ENCODE data around the gene ZAR1.
A peak's percentile ranks its signal among the peaks of the same experiment; 100 is the strongest.
"Not testable (repeated sequence)": the region's sequence is repeated elsewhere in the genome, so short reads cannot be mapped to it uniquely, and the experiment has no call there.

ZAR1 gene, protein sequence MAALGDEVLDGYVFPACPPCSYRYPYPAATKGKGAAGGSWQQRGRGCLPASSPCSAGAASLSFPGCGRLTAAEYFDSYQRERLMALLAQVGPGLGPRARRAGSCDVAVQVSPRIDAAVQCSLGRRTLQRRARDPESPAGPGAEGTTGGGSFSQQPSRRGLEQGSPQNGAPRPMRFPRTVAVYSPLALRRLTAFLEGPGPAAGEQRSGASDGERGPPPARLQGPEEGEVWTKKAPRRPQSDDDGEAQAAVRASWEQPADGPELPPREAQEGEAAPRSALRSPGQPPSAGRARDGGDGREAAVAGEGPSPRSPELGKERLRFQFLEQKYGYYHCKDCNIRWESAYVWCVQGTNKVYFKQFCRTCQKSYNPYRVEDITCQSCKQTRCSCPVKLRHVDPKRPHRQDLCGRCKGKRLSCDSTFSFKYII

GRCh38 chr4:48490012-48490679 is at the start of gene ZAR1:
ZAR1 (plus strand) TSS chr4:48490252; CDS start chr4:48490292, 40 bp downstream.
- peak within 1 kb of the TSS; percentile 34 for H3K4me3 ChIP-seq (ENCODE audit: low read depth, low read length)

DNA sequence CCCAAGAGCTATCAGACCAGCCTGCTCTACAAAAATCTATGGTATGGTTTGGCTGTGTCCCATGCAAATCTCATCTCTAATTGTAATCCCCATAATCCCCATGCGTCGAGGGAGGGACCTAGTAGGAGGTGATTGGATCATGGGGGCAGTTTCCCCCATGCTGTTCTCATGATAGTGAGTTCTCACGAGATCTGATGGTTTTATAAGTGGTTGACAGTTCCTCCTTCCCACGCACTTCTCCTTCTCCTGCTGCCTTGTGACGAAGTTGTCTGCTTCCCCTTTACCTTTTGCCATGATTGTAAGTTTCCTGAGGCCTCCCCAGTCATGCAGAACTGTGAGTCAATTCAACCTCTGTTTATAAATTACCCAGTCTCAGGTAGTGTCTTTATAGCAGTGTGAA is 49.1 kb upstream of the ZAR1 start:
- H3K4me3 ChIP-seq (ENCODE audit: low read depth, low read length), result not testable (repeated sequence)

DNA sequence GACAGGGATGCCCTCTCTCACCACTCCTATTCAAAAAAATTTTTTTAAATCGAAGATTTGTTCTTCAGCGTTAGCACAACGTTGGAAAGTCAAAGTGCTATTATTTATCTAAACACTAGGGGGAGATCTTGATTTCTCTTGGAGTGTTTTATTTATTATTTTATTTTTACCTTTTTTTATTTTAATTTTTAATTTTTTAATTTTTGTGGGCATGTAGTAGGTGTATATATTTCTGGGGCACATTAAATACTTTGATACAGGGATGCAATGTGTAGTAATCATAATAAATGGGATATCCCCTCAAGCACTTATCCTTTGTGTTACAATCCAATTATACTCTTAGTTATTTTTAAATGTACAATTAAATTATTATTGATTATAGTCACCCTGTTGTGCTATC is 44.3 kb upstream of the ZAR1 start:
- no peak overlapping the region for H3K4me3 ChIP-seq (ENCODE audit: low read depth, low read length)

- no peak overlapping the region for H3K4me3 ChIP-seq (ENCODE audit: low read depth, low read length)
Observed at GRCh38 chr4:48446642-48447041, 43.4 kb upstream of the ZAR1 start.

DNA sequence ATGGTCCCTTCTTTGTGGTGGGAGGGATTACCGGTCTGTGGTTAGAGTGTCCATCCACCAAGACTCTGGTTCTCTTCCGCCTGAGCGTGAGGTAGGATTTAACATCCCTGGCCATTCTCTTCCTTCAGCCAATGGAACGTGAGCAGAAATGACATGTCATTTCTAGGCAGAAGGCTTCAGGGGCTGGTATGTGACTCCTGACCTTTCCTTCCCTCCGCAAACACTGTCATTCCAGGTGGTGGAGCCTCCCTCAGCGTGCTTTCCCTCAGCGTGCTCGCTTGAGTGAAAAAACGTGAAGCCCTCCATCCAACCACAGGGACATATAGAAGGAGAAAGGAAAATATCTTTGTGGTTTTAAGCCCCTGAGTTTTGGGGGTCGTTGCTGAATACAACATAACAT is 40.9 kb upstream of the ZAR1 start:
- H3K4me3 ChIP-seq (ENCODE audit: low read depth, low read length), result no peak overlapping the region

DNA sequence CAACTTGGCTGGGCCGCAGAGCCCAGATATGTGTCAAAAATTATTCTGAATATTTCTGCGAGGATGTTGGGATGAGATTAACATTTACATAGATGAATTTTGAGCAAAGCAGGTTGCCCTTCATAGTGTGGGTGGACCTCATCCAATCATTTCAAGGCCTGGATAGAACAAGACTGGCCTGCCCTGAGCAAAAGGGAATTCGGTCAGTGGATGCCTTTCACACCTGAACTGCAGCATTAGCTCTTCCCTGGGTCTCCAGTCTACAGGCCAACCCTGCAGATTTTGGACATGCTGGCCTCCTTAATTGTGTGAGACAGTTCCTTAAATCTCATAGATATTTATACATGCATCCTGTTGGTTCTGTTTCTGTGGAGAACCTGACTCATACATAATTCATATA is 39.3 kb upstream of the ZAR1 start:
- no peak overlapping the region for H3K4me3 ChIP-seq (ENCODE audit: low read depth, low read length)

DNA sequence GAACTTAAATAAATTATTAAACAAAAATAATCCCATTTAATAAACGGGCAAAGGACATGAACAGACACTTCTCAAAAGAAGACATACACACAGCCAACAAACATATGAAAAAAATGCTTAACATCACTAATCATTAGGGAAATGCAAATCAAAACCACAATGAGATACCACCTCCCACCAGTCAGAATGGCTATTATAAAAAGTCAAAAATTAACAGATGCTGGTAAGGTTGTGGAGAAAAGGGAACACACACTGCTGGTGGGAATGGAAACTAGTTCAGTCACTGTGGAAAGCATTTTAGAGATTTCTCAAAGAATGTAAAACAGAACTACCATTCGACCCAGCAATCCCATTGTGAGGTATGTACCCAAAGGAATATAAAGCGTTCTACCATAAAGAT is 38.4 kb upstream of the ZAR1 start:
- not testable (repeated sequence) for H3K4me3 ChIP-seq (ENCODE audit: low read depth, low read length)

GRCh38 chr4:48454591-48454990 is 35.5 kb upstream of the ZAR1 start:
- H3K4me3 ChIP-seq (ENCODE audit: low read depth, low read length), result no peak overlapping the region

- H3K4me3 ChIP-seq (ENCODE audit: low read depth, low read length), result no peak overlapping the region
Observed at GRCh38 chr4:48461000-48461399, 29.1 kb upstream of the ZAR1 start.

- no peak overlapping the region for H3K4me3 ChIP-seq (ENCODE audit: low read depth, low read length)
Observed at GRCh38 chr4:48462363-48462762, 27.7 kb upstream of the ZAR1 start.

GRCh38 chr4:48467442-48467841 is 22.6 kb upstream of the ZAR1 start:
- no peak overlapping the region for H3K4me3 ChIP-seq (ENCODE audit: low read depth, low read length)

DNA sequence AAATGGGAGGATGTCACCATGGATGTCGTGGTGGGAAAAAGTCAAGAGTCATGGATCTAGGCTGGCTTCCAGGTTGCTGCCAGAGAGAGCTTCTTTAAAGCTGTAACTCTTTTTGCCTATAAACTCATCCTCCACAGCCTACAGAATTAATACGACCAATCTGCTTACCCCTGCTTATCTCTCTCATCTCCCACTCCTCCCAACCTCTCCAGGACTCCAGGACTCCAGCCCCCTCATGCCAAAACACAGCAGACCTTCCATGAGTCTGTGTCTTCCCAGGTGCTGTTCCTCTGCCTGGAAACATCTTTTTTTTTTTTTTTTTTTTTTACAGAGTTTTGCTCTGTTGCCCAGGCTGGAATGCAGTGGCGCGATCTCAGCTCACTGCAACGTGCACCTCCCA is 22.2 kb upstream of the ZAR1 start:
- H3K4me3 ChIP-seq (ENCODE audit: low read depth, low read length), result no peak overlapping the region

DNA sequence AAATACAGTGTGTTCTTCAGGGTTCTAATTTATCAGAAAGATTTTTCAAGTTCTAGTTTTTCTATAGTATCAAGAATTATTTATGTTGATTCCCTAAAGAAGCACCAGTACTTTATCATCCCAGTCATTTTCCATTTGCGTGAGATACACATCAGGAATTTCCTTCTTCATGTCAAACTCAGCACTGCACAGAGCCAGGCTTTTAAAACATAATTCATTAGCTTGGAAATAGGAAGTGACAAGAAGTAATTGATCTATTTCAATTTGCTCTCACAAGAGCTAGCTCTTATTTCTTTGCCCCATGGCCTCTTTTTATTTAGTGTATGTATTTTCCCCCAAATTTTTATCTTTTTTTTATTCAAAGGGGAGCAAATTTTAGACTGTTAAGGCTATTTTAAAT is 19.9 kb upstream of the ZAR1 start:
- no peak overlapping the region for H3K4me3 ChIP-seq (ENCODE audit: low read depth, low read length)

GRCh38 chr4:48470570-48470969 is 19.5 kb upstream of the ZAR1 start:
- H3K4me3 ChIP-seq (ENCODE audit: low read depth, low read length), result no peak overlapping the region

- no peak overlapping the region for H3K4me3 ChIP-seq (ENCODE audit: low read depth, low read length)
Observed at GRCh38 chr4:48472794-48473193, 17.3 kb upstream of the ZAR1 start.

- no peak overlapping the region for H3K4me3 ChIP-seq (ENCODE audit: low read depth, low read length)
Observed at GRCh38 chr4:48475770-48476169, 14.3 kb upstream of the ZAR1 start.

DNA sequence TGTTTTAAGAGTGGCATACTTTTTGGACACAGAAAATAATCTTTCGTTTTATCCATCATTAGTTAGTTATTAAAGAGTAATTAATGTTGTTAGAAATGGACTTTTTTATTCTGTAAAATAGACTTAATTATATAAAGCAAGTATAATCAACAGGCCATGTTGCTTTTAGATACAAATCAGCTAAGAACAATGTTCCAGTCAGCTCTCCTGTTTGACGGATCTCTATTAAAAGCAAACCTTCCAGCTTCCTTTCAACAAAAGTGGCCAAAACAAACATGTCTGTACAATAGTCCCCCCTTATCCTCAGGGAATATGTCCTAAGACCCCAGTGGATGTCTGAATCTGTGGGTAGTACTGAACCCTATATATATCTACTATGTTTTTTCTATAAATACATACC is 11.8 kb upstream of the ZAR1 start:
- no peak overlapping the region for H3K4me3 ChIP-seq (ENCODE audit: low read depth, low read length)

DNA sequence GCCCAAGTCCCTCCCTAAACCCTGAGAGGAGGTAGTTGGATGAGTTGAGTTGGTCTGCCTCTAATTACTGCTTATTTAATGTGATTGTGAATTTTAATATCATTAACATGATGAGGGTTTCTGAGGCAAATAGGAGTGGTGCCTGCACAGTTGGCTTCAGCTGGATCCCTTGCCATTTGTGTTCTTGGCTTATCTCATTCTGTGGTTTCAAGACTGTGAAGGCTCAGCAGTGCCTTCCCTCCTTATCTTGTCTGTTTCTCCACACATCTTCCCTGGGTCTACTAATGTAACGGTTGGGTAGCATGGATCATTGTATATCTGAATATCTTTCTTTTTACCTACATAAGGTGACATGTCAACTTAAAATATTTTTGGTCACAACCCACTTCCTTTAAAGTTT is 8.5 kb upstream of the ZAR1 start:
- no peak overlapping the region for H3K4me3 ChIP-seq (ENCODE audit: low read depth, low read length)

- H3K4me3 ChIP-seq (ENCODE audit: low read depth, low read length), result peak within 1 kb of the TSS; percentile 53
Observed at GRCh38 chr4:48483006-48483776, 6.9 kb upstream of the ZAR1 start, which contains the start of gene SLC10A4. SLC10A4 (plus strand) TSS chr4:48483343; CDS start chr4:48483562, 219 bp downstream.

DNA sequence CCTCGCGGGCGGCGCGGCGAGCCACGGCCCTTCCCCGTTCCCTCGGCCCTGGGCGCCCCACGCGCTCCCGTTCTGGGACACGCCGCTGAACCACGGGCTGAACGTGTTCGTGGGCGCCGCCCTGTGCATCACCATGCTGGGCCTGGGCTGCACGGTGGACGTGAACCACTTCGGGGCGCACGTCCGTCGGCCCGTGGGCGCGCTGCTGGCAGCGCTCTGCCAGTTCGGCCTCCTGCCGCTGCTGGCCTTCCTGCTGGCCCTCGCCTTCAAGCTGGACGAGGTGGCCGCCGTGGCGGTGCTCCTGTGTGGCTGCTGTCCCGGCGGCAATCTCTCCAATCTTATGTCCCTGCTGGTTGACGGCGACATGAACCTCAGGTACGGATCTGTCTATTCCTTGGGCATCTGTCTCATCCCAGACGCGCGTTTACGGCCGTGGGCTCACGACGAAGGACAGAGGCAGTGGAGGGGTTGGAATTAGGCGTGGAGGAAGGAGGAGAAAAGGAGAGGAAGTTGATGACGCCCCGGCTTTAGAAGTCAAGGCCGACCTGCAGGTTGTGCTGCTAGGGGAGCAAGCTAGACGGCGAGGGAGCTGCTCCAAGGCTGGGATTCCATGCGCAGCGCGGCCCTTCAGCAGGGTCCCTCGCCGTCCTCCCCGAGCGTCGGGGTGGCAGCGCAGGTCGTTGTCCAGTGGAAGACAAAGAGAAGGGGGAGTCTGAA is 6.1 kb upstream of the ZAR1 start:
- H3K4me3 ChIP-seq (ENCODE audit: low read depth, low read length), result peak overlapping the region; percentile 53
